CD4-positive, alpha-beta T cell (primary cell): ENCODE results near the gene CROCC2. TPM values are rescaled to one million over a fixed set of nuclear protein-coding genes. Genes with fewer than 3 reads are reported as not detected.
A peak's percentile ranks its signal among the peaks of the same experiment; 100 is the strongest.

Experiments used
- ATAC-seq: fragments of 200-7000 bp; cut with Tn5 transposase; one replicate; pipeline ENCODE4 v1.10.0; 2022; ENCODE audit warnings: mild to moderate bottlenecking; ENCODE audit not compliant: poor library complexity
- CTCF ChIA-PET: fragments of 350-600 bp; sonication (Branson Sonifier 250); formaldehyde crosslinking; loops from one replicate; lab custom pipeline; 2021; ENCODE audit warnings: antibody characterized with exemption, inconsistent platforms; lab: Charles Lee
- POLR2A ChIA-PET: fragments of 350-600 bp; sonication (Branson Sonifier 250); formaldehyde crosslinking; loops from one replicate; lab custom pipeline; 2021; ENCODE audit warnings: antibody characterized with exemption, inconsistent platforms; lab: Charles Lee
- DNase-seq, 14 experiments: peaks; one replicate each; pipeline ENCODE4 v3.0.0-alpha.2; 2013 to 2020; ENCODE audit warnings: mixed read lengths in 2 of 14
- H3K27ac ChIP-seq, 2 donors: one replicate each; pipeline versions ENCODE4 v1.5.1 to v1.7.0; 2013; ENCODE audit warnings: low read length in 2 of 2, low read depth in 1 of 2, mild to moderate bottlenecking in 1 of 2
- H3K27me3 ChIP-seq, 2 experiments: 1 replicate in 1 of 2; 2 replicates in 1 of 2; pipeline versions ENCODE4 v1.6.1 to v1.7.0; 2013; ENCODE audit warnings: low read length in 2 of 2, control low read depth in 1 of 2, mild to moderate bottlenecking in 1 of 2, moderate library complexity in 1 of 2; ENCODE audit not compliant: insufficient read depth in 2 of 2, control insufficient read depth in 1 of 2
- H3K36me3 ChIP-seq: one replicate; pipeline ENCODE4 v1.6.1; 2013; ENCODE audit warnings: low read length, control low read depth; ENCODE audit not compliant: insufficient read depth
- H3K4me1 ChIP-seq: one replicate; pipeline ENCODE4 v1.6.1; 2013; ENCODE audit warnings: low read length, control low read depth; ENCODE audit not compliant: insufficient read depth
- H3K4me3 ChIP-seq: one replicate; pipeline ENCODE4 v1.5.1; 2013; ENCODE audit warnings: mild to moderate bottlenecking, low read length, moderate library complexity
- H3K9me3 ChIP-seq, 2 experiments: 1 replicate in 1 of 2; 2 replicates in 1 of 2; pipeline versions ENCODE4 v1.6.1 to v1.7.0; 2013; ENCODE audit warnings: low read length in 2 of 2, mild to moderate bottlenecking in 2 of 2, control low read depth in 1 of 2, moderate library complexity in 1 of 2; ENCODE audit not compliant: control insufficient read depth in 1 of 2, insufficient read depth in 1 of 2
- H3K27ac Mint-ChIP-seq: one replicate; pipeline ENCODE4 v1.8.0; 2020; ENCODE audit warnings: mixed read lengths
- H3K27me3 Mint-ChIP-seq: one replicate; pipeline ENCODE4 v1.8.0; 2021; ENCODE audit warnings: mixed read lengths
- H3K36me3 Mint-ChIP-seq: one replicate; pipeline ENCODE4 v1.8.0; 2021; ENCODE audit warnings: low read depth, mixed read lengths
- H3K4me1 Mint-ChIP-seq: one replicate; pipeline ENCODE4 v1.8.0; 2021; ENCODE audit warnings: low read depth, mixed read lengths
- H3K4me3 Mint-ChIP-seq: one replicate; pipeline ENCODE4 v1.8.0; 2020; ENCODE audit warnings: mild to moderate bottlenecking, mixed read lengths
- H3K9me3 Mint-ChIP-seq: one replicate; pipeline ENCODE4 v1.8.0; 2020; ENCODE audit warnings: mixed read lengths
- CTCF ChIP-seq: fragments of 200-600 bp; IDR thresholded peaks from one replicate; pipeline ENCODE4 v1.8.0; 2022; ENCODE audit warnings: antibody characterized with exemption, mild to moderate bottlenecking
- intact Hi-C, 2 experiments: fragments of 100-400 bp; cut with DNase I in 1 of 2; cut with micrococcal nuclease in 1 of 2; formaldehyde crosslinking; loops; one replicate each; pipeline versions ENCODE4 v1.15.1 to v1.9.0; 2023 to 2025; cut with DNase I, micrococcal nuclease
- total RNA-seq, 174 experiments: library from RNA in 2 of 174; stranded (reverse) in 2 of 174; gene quantifications; one replicate each; pipeline ENCODE4 v1.2.3 and lab custom pipeline; 2021 to 2026

Gene CROCC2
- total RNA-seq, 2 experiments from 2014 or later = not detected

- H3K27ac ChIP-seq = no peak overlapping the region
- no peaks in the 10 kb centered on the region for H3K9me3 ChIP-seq
- ATAC-seq (no peak), DNase-seq (no peak)
- H3K9me3 Mint-ChIP-seq = no peaks in the 10 kb centered on the region
- H3K4me1 ChIP-seq = peaks cover 35% of the 10 kb centered on the region
- H3K27me3 ChIP-seq = no peaks in the 10 kb centered on the region
- peaks cover 7% of the 10 kb centered on the region for H3K36me3 Mint-ChIP-seq
- H3K4me1 Mint-ChIP-seq = peaks cover 15% of the 10 kb centered on the region
- POLR2A ChIA-PET = no interaction called here
- no peaks in the 10 kb centered on the region for H3K36me3 ChIP-seq
- TF ChIP-seq CTCF = no peak
- intact Hi-C loops = loop anchor here in 1 of 2 experiments (10.0 kb wide), 1 partner anchor 45 kb away; the partner anchor contains the start of gene SNED1
- peak overlapping the region; percentile 11 for H3K4me3 Mint-ChIP-seq
- H3K27ac Mint-ChIP-seq = peak overlapping the region; percentile 78
- H3K4me3 ChIP-seq = no peak overlapping the region
- H3K27me3 Mint-ChIP-seq = peaks cover 5% of the 10 kb centered on the region
- CTCF ChIA-PET = no interaction called here
Measured at GRCh38 chr2:241040081-241040803, 134.1 kb downstream of the CROCC2 start.

- Mint-ChIP-seq H3K4me3 (peak overlapping the region; percentile 45), H3K9me3 (no peaks in the 10 kb centered on the region), H3K27ac (peak overlapping the region; percentile 78), H3K36me3 (peaks cover 7% of the 10 kb centered on the region), H3K27me3 (peaks cover 5% of the 10 kb centered on the region), H3K4me1 (peaks cover 14% of the 10 kb centered on the region)
- ATAC-seq = peak; percentile 31
- intact Hi-C loops = loop anchor here in 1 of 2 experiments (10.0 kb wide), 1 partner anchor 47 kb away; the partner anchor contains the start of gene SNED1
- TF ChIP-seq CTCF = no peak
- Histone ChIP-seq H3K9me3 (no peaks in the 10 kb centered on the region), H3K4me1 (peaks cover 28% of the 10 kb centered on the region), H3K4me3 (no peak overlapping the region), H3K27me3 (no peaks in the 10 kb centered on the region), H3K27ac (no peak overlapping the region), H3K36me3 (no peaks in the 10 kb centered on the region)
- DNase-seq = peak in 3 of 14 experiments; percentile 22 to 40 (median 38)
- ChIA-PET CTCF (no interaction called here), POLR2A (no interaction called here)
Measured at GRCh38 chr2:241041589-241042158, 135.5 kb downstream of the CROCC2 start.

Other genes starting within 250 kb of the CROCC2 start
- not detected for gene AQP12B, start 223.5 kb upstream of the CROCC2 start, total RNA-seq
- not detected for gene AQP12A, start 214.5 kb upstream of the CROCC2 start, total RNA-seq
- gene KIF1A, start 86.1 kb upstream of the CROCC2 start, total RNA-seq = not detected
- gene AGXT, start 37.5 kb upstream of the CROCC2 start, total RNA-seq = not detected
- gene MAB21L4, start 10.2 kb upstream of the CROCC2 start, total RNA-seq = not detected
- 10 to 100 TPM; 42.0 to 42.7 TPM for gene SNED1, start 92.3 kb downstream of the CROCC2 start, total RNA-seq
- 10 to 100 TPM; 84.0 to 87.5 TPM for gene MTERF4, start 196.0 kb downstream of the CROCC2 start, total RNA-seq
- gene PASK, start 243.1 kb downstream of the CROCC2 start, total RNA-seq = 10 to 100 TPM; 78.0 to 87.9 TPM
- 10 to 100 TPM; 36.4 to 38.2 TPM for gene PPP1R7, start 244.1 kb downstream of the CROCC2 start, total RNA-seq